ENCODE data around the gene RACGAP1. TPM values are rescaled to one million over a fixed set of nuclear protein-coding genes. Genes with fewer than 3 reads are reported as not detected.

Gene RACGAP1
- 1 to 10 TPM; 4.0 to 7.2 (median 6.2) TPM for total RNA-seq

GRCh38 chr12:50025187-50026059, at the start of gene RACGAP1:
Gene RACGAP1 (minus strand): TSS chr12:50025494. CDS start chr12:50016715, 8,779 bp downstream.
- Histone ChIP-seq H3K4me3 (replicated peaks in 1 of 3) (peak within 1 kb of the TSS in 2 of 3 donors; percentile 33 to 60), H3K4me1 (peaks cover 0 to 6% of the 10 kb centered on the region in 2 donors), H3K9me3 (no peaks in the 10 kb centered on the region), H3K36me3 (no peaks in the 10 kb centered on the region), H3K27ac (no peak within 1 kb of the TSS), H3K27me3 (no peaks in the 10 kb centered on the region)
- TF ChIP-seq POLR2A (IDR thresholded peaks at IDR 0.05), result peak in 1 of 2 donors; percentile 14
- no peak for TF ChIP-seq CTCF (IDR thresholded peaks at IDR 0.05)
- WGBS, 2 donors, result 5 to 6% methylated on average over 45 to 47 of the region's 47 CpGs
- DNase-seq, result peak; percentile 95 to 96
- intact Hi-C loops (cut with DNase I), result no loop called here

GRCh38 chr12:50073712-50074111, 48.4 kb upstream of the RACGAP1 start:
- WGBS, 2 donors, result 74 to 80% methylated on average over 9 to 10 of the region's 10 CpGs
- H3K27me3 ChIP-seq, result no peaks in the 10 kb centered on the region
- intact Hi-C loops (cut with DNase I), result loop anchor here (5.0 to 10.0 kb wide), 3 partner anchors 106 to 296 kb away; no protein-coding TSS in a partner anchor

GRCh38 chr12:50073206-50073605, 47.9 kb upstream of the RACGAP1 start:
- no peak for DNase-seq
- WGBS, 2 donors, result 84 to 89% methylated on average over 5 to 7 of the region's 7 CpGs
- H3K36me3 ChIP-seq, result no peaks in the 10 kb centered on the region
- intact Hi-C loops (cut with DNase I), result loop anchor here (5.0 to 10.0 kb wide), 3 partner anchors 106 to 296 kb away; no protein-coding TSS in a partner anchor
- no peak overlapping the region for H3K27ac ChIP-seq
- H3K4me1 ChIP-seq, result peaks cover 0 to 4% of the 10 kb centered on the region in 2 donors
- TF ChIP-seq CTCF (IDR thresholded peaks at IDR 0.05), result no peak
- TF ChIP-seq POLR2A (IDR thresholded peaks at IDR 0.05), result no peak
- no peaks in the 10 kb centered on the region for H3K9me3 ChIP-seq
- H3K4me3 ChIP-seq (replicated peaks in 1 of 3), result no peak overlapping the region
- H3K27me3 ChIP-seq, result no peaks in the 10 kb centered on the region

More at GRCh38 chr12:50073712-50074111, 48.4 kb upstream of the RACGAP1 start:
- no peaks in the 10 kb centered on the region for H3K9me3 ChIP-seq
- DNase-seq, result no peak
- no peaks in the 10 kb centered on the region for H3K36me3 ChIP-seq
- H3K4me3 ChIP-seq (replicated peaks in 1 of 3), result no peak overlapping the region
- H3K27ac ChIP-seq, result no peak overlapping the region
- TF ChIP-seq CTCF (IDR thresholded peaks at IDR 0.05) (no peak), POLR2A (IDR thresholded peaks at IDR 0.05) (no peak)
- H3K4me1 ChIP-seq, result peaks cover 0 to 4% of the 10 kb centered on the region in 2 donors

GRCh38 chr12:50072198-50072907, 47.1 kb upstream of the RACGAP1 start:
- Histone ChIP-seq H3K36me3 (no peaks in the 10 kb centered on the region), H3K4me1 (peaks cover 0 to 4% of the 10 kb centered on the region in 2 donors), H3K27me3 (no peaks in the 10 kb centered on the region), H3K4me3 (replicated peaks in 1 of 3) (no peak overlapping the region), H3K27ac (no peak overlapping the region), H3K9me3 (no peaks in the 10 kb centered on the region)
- TF ChIP-seq POLR2A (IDR thresholded peaks at IDR 0.05) (no peak), CTCF (IDR thresholded peaks at IDR 0.05) (no peak)
- intact Hi-C loops (cut with DNase I), result loop anchor here (5.0 to 10.0 kb wide), 3 partner anchors 105 to 295 kb away; no protein-coding TSS in a partner anchor
- DNase-seq, result no peak
- 68 to 69% methylated on average over 9 to 10 of the region's 10 CpGs for WGBS, 2 donors
